ENCODE data around the gene SLC9A3. TPM values are rescaled to one million over a fixed set of nuclear protein-coding genes. Genes with fewer than 3 reads are reported as not detected.
"Not testable (repeated sequence)": the region's sequence is repeated elsewhere in the genome, so short reads cannot be mapped to it uniquely, and the experiment has no call there.

The SLC9A3 gene
- polyA plus RNA-seq, 6 donors from 2014 or later: 0.84 to 2.1 (median 1.6) TPM

GRCh38 chr5:474232-474839, 49.9 kb downstream of the SLC9A3 start:
- peak overlapping the region; percentile 66 to 90 (median 82) for H3K4me3 Mint-ChIP-seq
- DNase-seq; H3K36me3 Mint-ChIP-seq; H3K9me3 Mint-ChIP-seq; ATAC-seq (ENCODE audit: low read depth in 2 of 2): not testable (repeated sequence)
- peaks cover 0 to 55% (median 38%) of the 10 kb centered on the region in 3 donors for H3K27me3 Mint-ChIP-seq
- H3K27ac Mint-ChIP-seq: peak overlapping the region in 1 of 6 donors; percentile 46
- peaks cover 21 to 43% (median 27%) of the 10 kb centered on the region in 3 donors for H3K4me1 Mint-ChIP-seq

GRCh38 chr5:473551-474192, 50.6 kb downstream of the SLC9A3 start:
- Mint-ChIP-seq H3K9me3 (no peaks in the 10 kb centered on the region), H3K4me3 (peak overlapping the region; percentile 81 to 93 (median 87)), H3K36me3 (no peaks in the 10 kb centered on the region), H3K27ac (peak overlapping the region in 2 of 6 donors; percentile 46 to 82), H3K27me3 (peaks cover 0 to 48% (median 38%) of the 10 kb centered on the region in 3 donors), H3K4me1 (peaks cover 21 to 44% (median 27%) of the 10 kb centered on the region in 3 donors)
- ATAC-seq (ENCODE audit: low read depth in 2 of 2) (peak; percentile 8 to 12), DNase-seq (peak; percentile 33)

- Mint-ChIP-seq H3K27me3 (peaks cover 0 to 41% (median 37%) of the 10 kb centered on the region in 3 donors), H3K4me1 (peaks cover 21 to 43% (median 27%) of the 10 kb centered on the region in 3 donors), H3K4me3 (peak overlapping the region; percentile 79 to 91 (median 84)), H3K9me3 (no peaks in the 10 kb centered on the region), H3K27ac (peak overlapping the region in 2 of 6 donors; percentile 65 to 69), H3K36me3 (no peaks in the 10 kb centered on the region)
- DNase-seq (peak; percentile 90), ATAC-seq (ENCODE audit: low read depth in 2 of 2) (peak; percentile 76 to 77)
Measured at GRCh38 chr5:472656-473550, 51.3 kb downstream of the SLC9A3 start.

GRCh38 chr5:472076-472655, 52.1 kb downstream of the SLC9A3 start:
- Mint-ChIP-seq H3K27ac (peak overlapping the region in 5 of 6 donors; percentile 33 to 70 (median 65)), H3K9me3 (no peaks in the 10 kb centered on the region), H3K4me3 (peak overlapping the region; percentile 79 to 91 (median 82)), H3K36me3 (no peaks in the 10 kb centered on the region), H3K4me1 (peaks cover 21 to 43% (median 27%) of the 10 kb centered on the region in 3 donors), H3K27me3 (peaks cover 0 to 33% (median 29%) of the 10 kb centered on the region in 3 donors)
- DNase-seq: no peak
- ATAC-seq (ENCODE audit: low read depth in 2 of 2): no peak

- ATAC-seq (ENCODE audit: low read depth in 2 of 2): no peak
- H3K27me3 Mint-ChIP-seq: peaks cover 0 to 29% (median 25%) of the 10 kb centered on the region in 3 donors
- peak overlapping the region; percentile 79 to 91 (median 82) for H3K4me3 Mint-ChIP-seq
- peaks cover 21 to 43% (median 27%) of the 10 kb centered on the region in 3 donors for H3K4me1 Mint-ChIP-seq
- no peaks in the 10 kb centered on the region for H3K36me3 Mint-ChIP-seq
- H3K27ac Mint-ChIP-seq: peak overlapping the region; percentile 33 to 82 (median 63)
- H3K9me3 Mint-ChIP-seq: no peaks in the 10 kb centered on the region
- DNase-seq: no peak
Measured at GRCh38 chr5:471750-472058, 52.5 kb downstream of the SLC9A3 start.

GRCh38 chr5:470961-471749, 53.1 kb downstream of the SLC9A3 start:
- Mint-ChIP-seq H3K4me1 (peaks cover 21 to 38% (median 30%) of the 10 kb centered on the region in 3 donors), H3K4me3 (peak overlapping the region; percentile 79 to 91 (median 82)), H3K9me3 (no peaks in the 10 kb centered on the region), H3K36me3 (no peaks in the 10 kb centered on the region), H3K27ac (peak overlapping the region in 3 of 6 donors; percentile 69 to 84 (median 82)), H3K27me3 (peaks cover 0 to 23% (median 19%) of the 10 kb centered on the region in 3 donors)
- peak; percentile 18 for DNase-seq
- peak in 1 of 2 donors; percentile 13 for ATAC-seq (ENCODE audit: low read depth in 2 of 2)

GRCh38 chr5:469752-470483, 54.3 kb downstream of the SLC9A3 start:
- no peak overlapping the region for H3K27ac Mint-ChIP-seq

GRCh38 chr5:468401-468800, 55.8 kb downstream of the SLC9A3 start:
- DNase-seq (no peak), ATAC-seq (ENCODE audit: low read depth in 2 of 2) (no peak)
- Mint-ChIP-seq H3K36me3 (peaks cover 0 to 5% of the 10 kb centered on the region in 2 donors), H3K4me1 (peaks cover 18 to 54% (median 36%) of the 10 kb centered on the region in 3 donors), H3K4me3 (no peak overlapping the region), H3K27me3 (no peaks in the 10 kb centered on the region), H3K9me3 (peaks cover 0 to 4% (median 0%) of the 10 kb centered on the region in 7 donors), H3K27ac (no peak overlapping the region)

More at GRCh38 chr5:469752-470483, 54.3 kb downstream of the SLC9A3 start:
- DNase-seq: no peak
- Mint-ChIP-seq H3K36me3 (no peaks in the 10 kb centered on the region), H3K4me1 (peaks cover 17 to 45% (median 30%) of the 10 kb centered on the region in 3 donors), H3K27me3 (peaks cover 0 to 11% (median 8%) of the 10 kb centered on the region in 3 donors), H3K9me3 (no peaks in the 10 kb centered on the region), H3K4me3 (peak overlapping the region in 6 of 8 donors; percentile 9 to 87 (median 26))
- no peak for ATAC-seq (ENCODE audit: low read depth in 2 of 2)

- H3K9me3 Mint-ChIP-seq: peaks cover 0 to 4% (median 0%) of the 10 kb centered on the region in 7 donors
- DNase-seq (no peak), ATAC-seq (ENCODE audit: low read depth in 2 of 2) (no peak)
- no peaks in the 10 kb centered on the region for H3K27me3 Mint-ChIP-seq
- peaks cover 7 to 13% of the 10 kb centered on the region in 2 donors for H3K36me3 Mint-ChIP-seq
- H3K27ac Mint-ChIP-seq: no peak overlapping the region
- H3K4me3 Mint-ChIP-seq: peak overlapping the region in 2 of 8 donors; percentile 6 to 43
- H3K4me1 Mint-ChIP-seq: peaks cover 14 to 53% (median 33%) of the 10 kb centered on the region in 3 donors
Measured at GRCh38 chr5:466661-467310, 57.5 kb downstream of the SLC9A3 start.

- peaks cover 9 to 18% of the 10 kb centered on the region in 2 donors for H3K36me3 Mint-ChIP-seq
- peaks cover 6 to 43% (median 23%) of the 10 kb centered on the region in 3 donors for H3K4me1 Mint-ChIP-seq
- peak overlapping the region in 1 of 6 donors; percentile 88 for H3K27ac Mint-ChIP-seq
- no peak overlapping the region for H3K4me3 Mint-ChIP-seq
- peaks cover 0 to 4% (median 0%) of the 10 kb centered on the region in 7 donors for H3K9me3 Mint-ChIP-seq
- DNase-seq (no peak), ATAC-seq (ENCODE audit: low read depth in 2 of 2) (no peak)
- H3K27me3 Mint-ChIP-seq: no peaks in the 10 kb centered on the region
Measured at GRCh38 chr5:465591-466403, 58.5 kb downstream of the SLC9A3 start.
